WTC11 (cell line): ENCODE measurements around the gene ELN. TPM values are rescaled to one million over a fixed set of nuclear protein-coding genes. Genes with fewer than 3 reads are reported as not detected.

ENCODE experiments used
- ATAC-seq: fragments of 200-7000 bp; cut with Tn5 transposase; 2 replicates; pipeline ENCODE4 v1.10.0; 2021; ENCODE audit warnings: mild to moderate bottlenecking, moderate library complexity
- CTCF ChIA-PET: fragments of 300-600 bp; sonication (Branson Sonifier 250); formaldehyde crosslinking; loops from one replicate; lab custom pipeline; 2021; ENCODE audit warnings: antibody characterized with exemption; lab: Charles Lee
- POLR2A ChIA-PET: fragments of 350-600 bp; sonication (Branson Sonifier 250); formaldehyde crosslinking; loops from one replicate; lab custom pipeline; 2021; ENCODE audit warnings: antibody characterized with exemption; lab: Charles Lee
- DNase-seq: peaks from one replicate; pipeline ENCODE4 v3.0.0; 2021; ENCODE audit warnings: low spot score
- H3K27ac Mint-ChIP-seq: 2 replicates; pipeline ENCODE4 v1.8.0; 2021; ENCODE audit warnings: mixed read lengths
- H3K27me3 Mint-ChIP-seq: 2 replicates; pipeline ENCODE4 v1.8.0; 2021; ENCODE audit warnings: low read depth, mild to moderate bottlenecking, moderate library complexity, mixed read lengths
- H3K36me3 Mint-ChIP-seq: 2 replicates; pipeline ENCODE4 v1.8.0; 2021; ENCODE audit warnings: mixed read lengths
- H3K4me1 Mint-ChIP-seq: 2 replicates; pipeline ENCODE4 v1.8.0; 2022; ENCODE audit warnings: mixed read lengths
- H3K4me3 Mint-ChIP-seq: 2 replicates; pipeline ENCODE4 v1.8.0; 2021; ENCODE audit warnings: mild to moderate bottlenecking, moderate library complexity, mixed read lengths
- H3K9me3 Mint-ChIP-seq: 2 replicates; pipeline ENCODE4 v1.8.0; 2021; ENCODE audit warnings: mixed read lengths
- AFF4 ChIP-seq: sonication (generic); formaldehyde crosslinking; IDR thresholded peaks from 2 replicates; pipeline ENCODE4 v1.8.1; 2023; ENCODE audit warnings: mild to moderate bottlenecking, missing genetic modification reagents, borderline replicate concordance
- AR ChIP-seq: fragments of 250-450 bp; sonication (Bioruptor Pico); IDR thresholded peaks from 2 replicates; pipeline ENCODE4 v1.9.0; 2021; ENCODE audit warnings: mild to moderate bottlenecking
- ATF2 ChIP-seq: sonication (generic); formaldehyde crosslinking; IDR thresholded peaks from 2 replicates; pipeline ENCODE4 v1.8.1; 2022; ENCODE audit warnings: low read depth, missing genetic modification reagents, borderline replicate concordance
- CREB1 ChIP-seq: sonication (generic); formaldehyde crosslinking; IDR thresholded peaks from 2 replicates; pipeline ENCODE4 v1.8.0; 2023; ENCODE audit warnings: mild to moderate bottlenecking, missing genetic modification reagents
- CTCF ChIP-seq: fragments of 200-600 bp; IDR thresholded peaks from 2 replicates; pipeline ENCODE4 v1.8.0; 2022; ENCODE audit warnings: antibody characterized with exemption
- E2F1 ChIP-seq: sonication (generic); formaldehyde crosslinking; IDR thresholded peaks from 2 replicates; pipeline ENCODE4 v1.8.0; 2022; ENCODE audit warnings: mild to moderate bottlenecking, missing genetic modification reagents
- ELF4 ChIP-seq: sonication (generic); formaldehyde crosslinking; IDR thresholded peaks from 2 replicates; pipeline ENCODE4 v1.8.1; 2022; ENCODE audit warnings: low read depth, mild to moderate bottlenecking, moderate library complexity, missing genetic modification reagents
- FOXK1 ChIP-seq: sonication (generic); formaldehyde crosslinking; IDR thresholded peaks from 2 replicates; pipeline ENCODE4 v1.8.0; 2022; ENCODE audit warnings: mild to moderate bottlenecking, moderate library complexity, missing genetic modification reagents
- HMGXB4 ChIP-seq: sonication (generic); formaldehyde crosslinking; IDR thresholded peaks from 2 replicates; pipeline ENCODE4 v1.8.1; 2023; ENCODE audit warnings: mild to moderate bottlenecking, moderate library complexity, missing genetic modification reagents
- NR3C1 ChIP-seq: sonication (generic); formaldehyde crosslinking; conservative IDR thresholded peaks from 2 replicates; pipeline ENCODE4 v1.8.1; 2023; ENCODE audit warnings: low read depth, mild to moderate bottlenecking, missing genetic modification reagents
- PRDM15 ChIP-seq: sonication (generic); formaldehyde crosslinking; IDR thresholded peaks from 2 replicates; pipeline ENCODE4 v1.8.0; 2022; ENCODE audit warnings: missing genetic modification reagents
- SP1 ChIP-seq: sonication (generic); formaldehyde crosslinking; conservative IDR thresholded peaks from 2 replicates; pipeline ENCODE4 v1.8.1; 2022; ENCODE audit warnings: missing genetic modification reagents
- ZNF232 ChIP-seq: sonication (generic); formaldehyde crosslinking; IDR thresholded peaks from 2 replicates; pipeline ENCODE4 v1.8.0; 2022; ENCODE audit warnings: mild to moderate bottlenecking, missing genetic modification reagents
- ZNF396 ChIP-seq: fragments of 250-450 bp; sonication (Bioruptor Pico); IDR thresholded peaks from 2 replicates; pipeline ENCODE4 v1.8.0; 2021; ENCODE audit warnings: mild to moderate bottlenecking, moderate library complexity, borderline replicate concordance
- ZNF532 ChIP-seq: fragments of 250-450 bp; sonication (Bioruptor Pico); IDR thresholded peaks from 2 replicates; pipeline ENCODE4 v1.9.0; 2021; ENCODE audit warnings: mild to moderate bottlenecking, borderline replicate concordance
- total RNA-seq: library from RNA; stranded (reverse); gene quantifications from 3 replicates; pipeline ENCODE4 v1.2.3, GENCODE V29; 2021

Gene ELN
- total RNA-seq, 1 experiment from 2014 or later, result 3.3 TPM

GRCh38 chr7:73997056-73997455, 30.9 kb upstream of the ELN start:
- Mint-ChIP-seq H3K4me1 (no peaks in the 10 kb centered on the region), H3K27me3 (peaks cover 5% of the 10 kb centered on the region; the same call in 1 of the 2 replicates), H3K27ac (no peak overlapping the region), H3K9me3 (peaks cover 21% of the 10 kb centered on the region), H3K36me3 (peaks cover 16% of the 10 kb centered on the region), H3K4me3 (no peak overlapping the region)
- DNase-seq (no peak), ATAC-seq (no peak)
- ChIA-PET CTCF (interaction anchor here (1.0 to 1.4 kb wide), 2 partner anchors 24 to 30 kb away, joined by 3 to 7 read pairs; no protein-coding TSS in a partner anchor), POLR2A (interaction anchor here (0.7 kb wide), 1 partner anchor 253 kb away, joined by 3 read pairs; no protein-coding TSS in a partner anchor)
- no peak for TF ChIP-seq SP1 (CRISPR knock-in tag)
- TF ChIP-seq ELF4 (CRISPR knock-in tag), result no peak
- TF ChIP-seq E2F1 (CRISPR knock-in tag), result no peak
- no peak for TF ChIP-seq CTCF
- no peak for TF ChIP-seq FOXK1 (CRISPR knock-in tag)
- no peak for TF ChIP-seq ZNF532 (CRISPR knock-in tag)
- TF ChIP-seq HMGXB4, result no peak
- no peak for TF ChIP-seq ZNF232 (CRISPR knock-in tag)
- no peak for TF ChIP-seq CREB1
- no peak for TF ChIP-seq AFF4 (CRISPR knock-in tag)
- TF ChIP-seq NR3C1 (CRISPR knock-in tag), result no peak
- TF ChIP-seq ZNF396 (CRISPR knock-in tag), result no peak
- TF ChIP-seq AR (CRISPR knock-in tag), result no peak
- TF ChIP-seq PRDM15, result no peak
- TF ChIP-seq ATF2 (CRISPR knock-in tag), result no peak
